ENCODE results near the gene MARCKSL1. TPM values are rescaled to one million over a fixed set of nuclear protein-coding genes. Genes with fewer than 3 reads are reported as not detected.

MARCKSL1 gene
- polyA plus RNA-seq (694 and 739 TPM in 2 replicates), polyA minus RNA-seq (393 and 412 TPM in 2 replicates)

DNA sequence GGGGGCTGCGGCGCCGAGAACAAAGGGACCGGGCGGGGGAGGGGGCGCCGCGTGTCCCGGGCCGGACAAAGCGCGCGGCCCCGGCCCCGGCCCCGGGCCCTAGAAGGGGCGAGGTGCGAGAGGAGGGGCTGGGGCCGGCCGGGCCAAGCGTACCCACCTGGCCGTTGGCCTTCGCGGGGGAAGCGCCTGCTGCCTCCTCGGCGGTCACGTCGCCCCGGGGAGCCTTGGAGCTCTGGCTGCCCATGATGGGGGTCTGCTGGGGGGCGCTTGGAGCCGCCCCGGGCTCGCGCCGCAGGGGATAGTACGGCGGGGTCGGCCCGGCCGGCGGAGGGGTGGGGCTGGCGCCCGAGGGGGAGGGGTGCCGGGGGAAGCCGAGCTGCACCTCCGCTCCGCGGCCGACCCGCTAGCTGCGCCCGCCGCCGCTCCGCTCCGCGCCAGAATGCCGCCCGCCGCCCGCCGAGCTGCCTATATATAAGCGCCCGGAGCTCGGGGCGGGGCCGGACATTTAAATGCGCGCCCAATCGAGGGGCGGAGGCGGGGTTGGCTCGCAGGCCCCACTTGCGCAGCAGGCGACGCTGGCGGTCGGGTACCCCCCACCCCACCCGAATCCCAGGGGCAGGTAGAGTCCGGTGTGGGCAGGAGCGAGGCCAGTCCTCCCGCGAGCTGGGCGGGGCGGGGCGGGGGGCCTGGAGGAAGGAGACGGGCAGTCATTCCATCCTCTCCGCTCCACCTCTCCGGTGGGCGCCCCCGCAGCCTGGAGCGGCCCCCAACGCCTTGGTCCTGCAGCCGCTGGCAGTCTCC, at the start of gene MARCKSL1:
MARCKSL1 (minus strand) TSS at position 444 of the 801 bp plus-strand sequence; CDS start at position 244, 200 bp downstream.
- peak within 1 kb of the TSS; percentile 87 for H3K27ac ChIP-seq (ENCODE audit: low read length)
- peak within 1 kb of the TSS; percentile 65 for H2AFZ ChIP-seq (ENCODE audit: low read depth, low read length)
- no peaks in the 10 kb centered on the region for H3K27me3 ChIP-seq (ENCODE audit: insufficient read depth, low read depth, low read length)
- no peaks in the 10 kb centered on the region for H3K9me2 ChIP-seq (ENCODE audit: insufficient read depth, low read length)
- peak within 1 kb of the TSS; percentile 100 for H3K4me3 ChIP-seq (ENCODE audit: low read length)
- H3K79me2 ChIP-seq (replicated peaks; ENCODE audit: insufficient read depth, low read length): peaks cover 34% of the 10 kb centered on the region
- H3K9me3 ChIP-seq (ENCODE audit: low read length): no peaks in the 10 kb centered on the region
- TF ChIP-seq POLR2AphosphoS5 (IDR thresholded peaks at IDR 0.05): peak; percentile 98
- TF ChIP-seq, protein P1, sequence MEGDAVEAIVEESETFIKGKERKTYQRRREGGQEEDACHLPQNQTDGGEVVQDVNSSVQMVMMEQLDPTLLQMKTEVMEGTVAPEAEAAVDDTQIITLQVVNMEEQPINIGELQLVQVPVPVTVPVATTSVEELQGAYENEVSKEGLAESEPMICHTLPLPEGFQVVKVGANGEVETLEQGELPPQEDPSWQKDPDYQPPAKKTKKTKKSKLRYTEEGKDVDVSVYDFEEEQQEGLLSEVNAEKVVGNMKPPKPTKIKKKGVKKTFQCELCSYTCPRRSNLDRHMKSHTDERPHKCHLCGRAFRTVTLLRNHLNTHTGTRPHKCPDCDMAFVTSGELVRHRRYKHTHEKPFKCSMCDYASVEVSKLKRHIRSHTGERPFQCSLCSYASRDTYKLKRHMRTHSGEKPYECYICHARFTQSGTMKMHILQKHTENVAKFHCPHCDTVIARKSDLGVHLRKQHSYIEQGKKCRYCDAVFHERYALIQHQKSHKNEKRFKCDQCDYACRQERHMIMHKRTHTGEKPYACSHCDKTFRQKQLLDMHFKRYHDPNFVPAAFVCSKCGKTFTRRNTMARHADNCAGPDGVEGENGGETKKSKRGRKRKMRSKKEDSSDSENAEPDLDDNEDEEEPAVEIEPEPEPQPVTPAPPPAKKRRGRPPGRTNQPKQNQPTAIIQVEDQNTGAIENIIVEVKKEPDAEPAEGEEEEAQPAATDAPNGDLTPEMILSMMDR (IDR thresholded peaks at IDR 0.05; ENCODE audit: poor library complexity, severe bottlenecking): no peak
- peak; percentile 40 for TF ChIP-seq MXI1 (conservative IDR thresholded peaks at IDR 0.05; ENCODE audit: poor library complexity, severe bottlenecking)
- TF ChIP-seq TAF1 (IDR thresholded peaks at IDR 0.05; ENCODE audit: low read depth): peak; percentile 98
- peak; percentile 95 for TF ChIP-seq REST (IDR thresholded peaks at IDR 0.05; ENCODE audit: borderline replicate concordance)
- H3F3A ChIP-seq (ENCODE audit: insufficient read depth, low read length, poor library complexity, severe bottlenecking): no peaks in the 10 kb centered on the region
- peak within 1 kb of the TSS; percentile 99 for H3K9ac ChIP-seq (ENCODE audit: low read length)
- H3K36me3 ChIP-seq (ENCODE audit: insufficient read depth, low read length): peaks cover 6% of the 10 kb centered on the region
- H4K20me1 ChIP-seq (ENCODE audit: insufficient read depth): peaks cover 22% of the 10 kb centered on the region
- peak within 1 kb of the TSS; percentile 99 for H3K4me2 ChIP-seq (ENCODE audit: low read length)

- Histone ChIP-seq H3K9me2 (ENCODE audit: insufficient read depth, low read length) (no peaks in the 10 kb centered on the region), H3K79me2 (replicated peaks; ENCODE audit: insufficient read depth, low read length) (no peaks in the 10 kb centered on the region), H3K27me3 (ENCODE audit: insufficient read depth, low read depth, low read length) (no peaks in the 10 kb centered on the region), H3K4me2 (ENCODE audit: low read length) (no peak overlapping the region), H2AFZ (ENCODE audit: low read depth, low read length) (no peak overlapping the region), H3K36me3 (ENCODE audit: insufficient read depth, low read length) (no peaks in the 10 kb centered on the region), H3K9me3 (ENCODE audit: low read length) (no peaks in the 10 kb centered on the region), H3K4me3 (ENCODE audit: low read length) (no peak overlapping the region), H3K9ac (ENCODE audit: low read length) (no peak overlapping the region), H3F3A (ENCODE audit: insufficient read depth, low read length, poor library complexity, severe bottlenecking) (no peaks in the 10 kb centered on the region), H3K27ac (ENCODE audit: low read length) (no peak overlapping the region), H4K20me1 (ENCODE audit: insufficient read depth) (no peaks in the 10 kb centered on the region)
- no peak for TF ChIP-seq RAD21 (conservative IDR thresholded peaks at IDR 0.05)
- TF ChIP-seq POLR2AphosphoS5 (IDR thresholded peaks at IDR 0.05): no peak
- TF ChIP-seq EP300 (conservative IDR thresholded peaks at IDR 0.05; ENCODE audit: poor library complexity, severe bottlenecking): no peak
- no peak for TF ChIP-seq MXI1 (conservative IDR thresholded peaks at IDR 0.05; ENCODE audit: poor library complexity, severe bottlenecking)
- TF ChIP-seq SMC3 (conservative IDR thresholded peaks at IDR 0.05; ENCODE audit: poor library complexity): no peak
- no peak for TF ChIP-seq REST (IDR thresholded peaks at IDR 0.05; ENCODE audit: borderline replicate concordance)
- TF ChIP-seq, protein P1 (IDR thresholded peaks at IDR 0.05; ENCODE audit: poor library complexity, severe bottlenecking): no peak
- TF ChIP-seq EZH2 (IDR thresholded peaks at IDR 0.05; ENCODE audit: borderline replicate concordance, insufficient read depth, low read length, poor library complexity, severe bottlenecking): no peak
- TF ChIP-seq TAF1 (IDR thresholded peaks at IDR 0.05; ENCODE audit: low read depth): no peak
These were observed 44.0 kb upstream of the MARCKSL1 start for GRCh38 chr1:32380057-32380456.
